ENCODE results near the gene UBAP2. TPM values are rescaled to one million over a fixed set of nuclear protein-coding genes. Genes with fewer than 3 reads are reported as not detected.

Gene UBAP2, protein sequence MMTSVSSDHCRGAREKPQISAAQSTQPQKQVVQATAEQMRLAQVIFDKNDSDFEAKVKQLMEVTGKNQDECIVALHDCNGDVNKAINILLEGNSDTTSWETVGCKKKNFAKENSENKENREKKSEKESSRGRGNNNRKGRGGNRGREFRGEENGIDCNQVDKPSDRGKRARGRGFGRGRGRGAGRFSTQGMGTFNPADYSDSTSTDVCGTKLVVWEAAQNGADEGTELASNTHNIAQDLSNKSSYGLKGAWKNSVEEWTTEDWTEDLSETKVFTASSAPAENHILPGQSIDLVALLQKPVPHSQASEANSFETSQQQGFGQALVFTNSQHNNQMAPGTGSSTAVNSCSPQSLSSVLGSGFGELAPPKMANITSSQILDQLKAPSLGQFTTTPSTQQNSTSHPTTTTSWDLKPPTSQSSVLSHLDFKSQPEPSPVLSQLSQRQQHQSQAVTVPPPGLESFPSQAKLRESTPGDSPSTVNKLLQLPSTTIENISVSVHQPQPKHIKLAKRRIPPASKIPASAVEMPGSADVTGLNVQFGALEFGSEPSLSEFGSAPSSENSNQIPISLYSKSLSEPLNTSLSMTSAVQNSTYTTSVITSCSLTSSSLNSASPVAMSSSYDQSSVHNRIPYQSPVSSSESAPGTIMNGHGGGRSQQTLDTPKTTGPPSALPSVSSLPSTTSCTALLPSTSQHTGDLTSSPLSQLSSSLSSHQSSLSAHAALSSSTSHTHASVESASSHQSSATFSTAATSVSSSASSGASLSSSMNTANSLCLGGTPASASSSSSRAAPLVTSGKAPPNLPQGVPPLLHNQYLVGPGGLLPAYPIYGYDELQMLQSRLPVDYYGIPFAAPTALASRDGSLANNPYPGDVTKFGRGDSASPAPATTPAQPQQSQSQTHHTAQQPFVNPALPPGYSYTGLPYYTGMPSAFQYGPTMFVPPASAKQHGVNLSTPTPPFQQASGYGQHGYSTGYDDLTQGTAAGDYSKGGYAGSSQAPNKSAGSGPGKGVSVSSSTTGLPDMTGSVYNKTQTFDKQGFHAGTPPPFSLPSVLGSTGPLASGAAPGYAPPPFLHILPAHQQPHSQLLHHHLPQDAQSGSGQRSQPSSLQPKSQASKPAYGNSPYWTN
- 24.6 TPM for total RNA-seq

GRCh38 chr9:34048727-34049629, at the start of gene UBAP2:
Gene UBAP2 (minus strand): TSS chr9:34048887. CDS start chr9:34017148, 31,739 bp downstream.
- peak within 1 kb of the TSS; percentile 77 to 90 for H3K4me3 ChIP-seq
- TF ChIP-seq POLR2A (IDR thresholded peaks at IDR 0.05) (peak in 1 of 2 donors; percentile 74), POLR2AphosphoS5 (IDR thresholded peaks at IDR 0.05; ENCODE audit: insufficient read depth in 1 of 2, low read depth in 1 of 2) (peak; percentile 86 to 91)
- TF ChIP-seq, protein P1, sequence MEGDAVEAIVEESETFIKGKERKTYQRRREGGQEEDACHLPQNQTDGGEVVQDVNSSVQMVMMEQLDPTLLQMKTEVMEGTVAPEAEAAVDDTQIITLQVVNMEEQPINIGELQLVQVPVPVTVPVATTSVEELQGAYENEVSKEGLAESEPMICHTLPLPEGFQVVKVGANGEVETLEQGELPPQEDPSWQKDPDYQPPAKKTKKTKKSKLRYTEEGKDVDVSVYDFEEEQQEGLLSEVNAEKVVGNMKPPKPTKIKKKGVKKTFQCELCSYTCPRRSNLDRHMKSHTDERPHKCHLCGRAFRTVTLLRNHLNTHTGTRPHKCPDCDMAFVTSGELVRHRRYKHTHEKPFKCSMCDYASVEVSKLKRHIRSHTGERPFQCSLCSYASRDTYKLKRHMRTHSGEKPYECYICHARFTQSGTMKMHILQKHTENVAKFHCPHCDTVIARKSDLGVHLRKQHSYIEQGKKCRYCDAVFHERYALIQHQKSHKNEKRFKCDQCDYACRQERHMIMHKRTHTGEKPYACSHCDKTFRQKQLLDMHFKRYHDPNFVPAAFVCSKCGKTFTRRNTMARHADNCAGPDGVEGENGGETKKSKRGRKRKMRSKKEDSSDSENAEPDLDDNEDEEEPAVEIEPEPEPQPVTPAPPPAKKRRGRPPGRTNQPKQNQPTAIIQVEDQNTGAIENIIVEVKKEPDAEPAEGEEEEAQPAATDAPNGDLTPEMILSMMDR (IDR thresholded peaks at IDR 0.05) = peak in 1 of 3 experiments; percentile 27
- intact Hi-C loops (cut with DNase I) = no loop called here
- H3K9me3 ChIP-seq = no peaks in the 10 kb centered on the region
- DNase-seq (ENCODE audit: extremely low spot score in 2 of 2) = peak; percentile 97 to 99
- peaks cover 37% of the 10 kb centered on the region for H3K4me1 ChIP-seq
- H3K27me3 ChIP-seq = no peaks in the 10 kb centered on the region
- peak within 1 kb of the TSS; percentile 90 for H3K27ac ChIP-seq
- no peaks in the 10 kb centered on the region for H3K36me3 ChIP-seq

- H3K4me1 ChIP-seq = no peaks in the 10 kb centered on the region
- intact Hi-C loops (cut with DNase I) = no loop called here
- peaks cover 0 to 89% of the 10 kb centered on the region in 2 donors for H3K36me3 ChIP-seq
- H3K27me3 ChIP-seq = no peaks in the 10 kb centered on the region
- TF ChIP-seq POLR2AphosphoS5 (IDR thresholded peaks at IDR 0.05; ENCODE audit: insufficient read depth in 1 of 2, low read depth in 1 of 2) = no peak
- TF ChIP-seq, protein P1 (IDR thresholded peaks at IDR 0.05) = no peak
- no peak overlapping the region for H3K4me3 ChIP-seq
- no peak for DNase-seq (ENCODE audit: extremely low spot score in 2 of 2)
- no peak overlapping the region for H3K27ac ChIP-seq
- H3K9me3 ChIP-seq = no peaks in the 10 kb centered on the region
Measured at GRCh38 chr9:34098307-34098706, 49.6 kb upstream of the UBAP2 start.

- DNase-seq (ENCODE audit: extremely low spot score in 2 of 2) = no peak
- intact Hi-C loops (cut with DNase I) = no loop called here
- H3K4me3 ChIP-seq = no peak overlapping the region
- H3K27me3 ChIP-seq = no peaks in the 10 kb centered on the region
- H3K9me3 ChIP-seq = no peaks in the 10 kb centered on the region
- TF ChIP-seq POLR2AphosphoS5 (IDR thresholded peaks at IDR 0.05; ENCODE audit: insufficient read depth in 1 of 2, low read depth in 1 of 2) (no peak), POLR2A (IDR thresholded peaks at IDR 0.05) (no peak)
- TF ChIP-seq, protein P1 (IDR thresholded peaks at IDR 0.05) = no peak
- H3K36me3 ChIP-seq = peaks cover 0 to 88% of the 10 kb centered on the region in 2 donors
- no peaks in the 10 kb centered on the region for H3K4me1 ChIP-seq
- H3K27ac ChIP-seq = no peak overlapping the region
Measured at GRCh38 chr9:34097865-34098264, 49.2 kb upstream of the UBAP2 start.

- no peaks in the 10 kb centered on the region for H3K4me1 ChIP-seq
- intact Hi-C loops (cut with DNase I) = no loop called here
- peaks cover 0 to 88% of the 10 kb centered on the region in 2 donors for H3K36me3 ChIP-seq
- no peak for DNase-seq (ENCODE audit: extremely low spot score in 2 of 2)
- H3K9me3 ChIP-seq = no peaks in the 10 kb centered on the region
- TF ChIP-seq POLR2A (IDR thresholded peaks at IDR 0.05) (no peak), POLR2AphosphoS5 (IDR thresholded peaks at IDR 0.05; ENCODE audit: insufficient read depth in 1 of 2, low read depth in 1 of 2) (no peak)
- TF ChIP-seq, protein P1 (IDR thresholded peaks at IDR 0.05) = no peak
- no peaks in the 10 kb centered on the region for H3K27me3 ChIP-seq
- H3K4me3 ChIP-seq = no peak overlapping the region
- no peak overlapping the region for H3K27ac ChIP-seq
Measured at GRCh38 chr9:34096751-34097150, 48.1 kb upstream of the UBAP2 start.
